Renal cortex interstitium (tissue), 11 donors: ENCODE data around the gene PRDM8. TPM values are rescaled to one million over a fixed set of nuclear protein-coding genes. Genes with fewer than 3 reads are reported as not detected.
"Not testable (repeated sequence)": the region's sequence is repeated elsewhere in the genome, so short reads cannot be mapped to it uniquely, and the experiment has no call there.

Experiments used
- DNase-seq, 11 donors: peaks; one replicate each; pipeline ENCODE4 v3.0.0-alpha.2; 2013; ENCODE audit warnings: low read depth in 9 of 11, low spot score in 4 of 11; ENCODE audit errors: extremely low read depth in 1 of 11
- polyA plus RNA-seq, 3 donors: library from polyadenylated mRNA; unstranded; fragments of 120-200 nt; gene quantifications; one replicate each; pipeline ENCODE4 v1.2.1, GENCODE V29; 2013; ENCODE audit not compliant: insufficient read length in 3 of 3

Gene PRDM8
- polyA plus RNA-seq, 3 donors: 1.7 to 2.6 (median 1.9) TPM

DNA sequence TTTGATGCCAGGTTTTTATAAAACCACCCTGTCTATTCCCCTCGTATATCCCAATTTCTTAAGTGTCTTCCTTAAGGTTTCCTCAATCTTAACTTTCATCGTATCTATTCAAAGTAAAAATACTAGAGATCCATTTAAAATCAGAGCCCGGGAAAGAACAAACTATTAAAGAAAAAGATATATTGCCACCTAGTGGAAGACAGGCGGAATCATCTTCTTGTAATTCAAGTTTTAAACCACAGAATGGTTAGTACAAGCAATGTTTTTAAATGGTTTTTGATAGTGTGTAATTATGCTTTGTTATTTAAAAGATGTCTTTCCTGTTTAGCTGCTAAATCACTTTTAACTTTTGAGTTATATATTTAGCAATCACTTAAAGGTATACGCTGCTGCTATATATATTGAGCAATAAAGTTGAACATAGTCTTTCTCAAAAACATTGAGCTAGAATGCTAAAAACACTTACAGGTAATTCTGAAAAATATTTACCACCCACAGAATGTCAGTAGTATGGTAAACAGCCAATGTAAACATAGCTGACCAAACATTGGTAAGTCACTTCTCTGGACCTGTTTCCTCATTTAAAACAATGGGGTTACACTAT lies 18.2 kb downstream of the PRDM8 start:
- no peak for DNase-seq

GRCh38 chr4:80216100-80216761 lies 18.9 kb downstream of the PRDM8 start:
- DNase-seq: no peak

DNA sequence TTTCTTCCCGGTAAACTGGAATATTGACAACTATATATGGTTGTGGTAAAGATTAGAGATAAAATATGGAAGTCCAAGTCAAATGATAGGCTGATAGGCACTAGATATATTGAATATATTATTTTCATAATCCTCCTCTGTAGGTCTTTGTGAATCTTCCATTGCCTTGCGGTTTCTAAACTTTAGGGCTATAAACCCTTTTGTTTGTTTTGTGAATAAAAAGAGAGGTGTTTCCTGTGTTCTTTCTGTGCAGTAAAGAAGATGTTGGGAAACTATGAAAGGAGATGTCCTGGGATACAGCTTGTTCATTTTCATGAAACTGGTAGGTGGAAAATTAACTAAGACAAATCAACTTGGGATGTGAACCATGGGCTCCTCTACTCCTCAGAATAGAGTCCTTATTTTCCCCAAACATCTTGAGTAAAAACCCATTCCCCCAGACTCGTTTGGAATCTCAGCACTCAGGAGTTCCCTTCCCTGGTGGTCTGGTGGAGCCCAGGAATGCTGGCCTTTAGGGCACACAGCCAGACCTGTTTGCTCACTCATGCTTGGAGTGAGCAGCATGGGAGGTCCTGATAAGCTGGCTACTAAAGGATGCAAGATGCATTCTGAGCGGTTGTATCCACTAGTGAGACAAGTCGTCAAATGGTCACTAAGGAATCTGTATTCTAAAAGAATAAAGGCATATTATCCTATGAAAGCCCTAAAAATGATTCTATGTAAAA lies 22.2 kb downstream of the PRDM8 start:
- DNase-seq: no peak

DNA sequence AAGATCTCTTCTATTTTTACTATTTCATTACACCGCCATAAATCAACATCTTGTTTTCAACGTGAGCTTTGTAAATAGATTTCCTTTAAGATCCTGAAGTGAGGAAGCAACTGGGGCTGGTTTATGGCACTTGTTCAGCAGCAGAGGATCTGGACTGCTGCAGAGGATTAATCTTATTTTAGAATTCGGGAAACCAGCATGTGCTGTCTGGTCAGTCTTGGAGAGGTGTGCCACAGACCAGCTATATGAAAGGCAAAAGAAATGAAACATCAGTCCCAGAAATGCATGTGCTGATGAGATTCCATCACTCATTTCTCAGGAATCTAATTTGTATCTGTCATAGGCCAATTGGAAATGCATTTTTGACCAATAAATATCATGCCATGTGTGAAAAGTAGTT lies 23.4 kb downstream of the PRDM8 start:
- DNase-seq: no peak

DNA sequence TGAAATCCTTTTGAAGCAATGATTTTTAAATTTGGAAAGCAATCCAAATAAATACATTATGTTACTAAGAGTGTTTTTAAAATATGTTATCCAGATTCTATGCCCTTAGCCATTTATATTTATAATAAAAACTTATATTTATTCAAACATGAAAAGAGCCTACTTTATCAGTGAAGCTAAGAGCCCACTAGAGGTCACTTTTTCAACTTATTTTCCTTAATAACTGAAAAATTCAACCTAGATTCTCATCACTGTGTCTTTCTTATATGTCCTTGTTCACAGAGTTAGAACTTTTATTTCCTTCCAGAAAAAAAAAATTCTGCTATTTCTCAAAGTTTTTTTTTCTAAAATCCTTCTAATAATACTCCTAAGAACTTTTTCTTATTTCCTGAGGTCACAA lies 23.9 kb downstream of the PRDM8 start:
- no peak for DNase-seq

GRCh38 chr4:80225595-80225994 lies 28.3 kb downstream of the PRDM8 start:
- no peak for DNase-seq

- DNase-seq: no peak
Measured at GRCh38 chr4:80226094-80226493, 28.8 kb downstream of the PRDM8 start.

DNA sequence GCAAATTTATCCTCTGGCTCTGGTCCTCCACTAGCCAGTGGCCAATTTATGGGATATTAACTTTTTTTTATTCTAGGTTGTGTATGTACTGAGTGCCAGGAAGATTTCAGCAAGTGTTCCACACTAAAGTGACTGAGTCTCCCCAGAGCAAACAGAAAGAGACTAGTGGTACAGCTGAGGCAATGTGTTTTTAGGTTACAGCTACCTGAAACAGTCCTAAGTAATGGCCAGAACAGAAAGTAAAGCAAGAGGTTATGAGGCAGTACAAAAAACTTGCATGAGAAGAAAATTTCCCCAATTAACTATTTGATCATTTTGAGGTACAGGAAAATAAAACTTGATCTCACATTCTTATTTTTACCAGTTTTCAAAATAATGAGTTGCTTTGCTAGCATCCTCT lies 31.2 kb downstream of the PRDM8 start:
- DNase-seq: no peak

GRCh38 chr4:80229128-80229527 lies 31.8 kb downstream of the PRDM8 start:
- DNase-seq: no peak

DNA sequence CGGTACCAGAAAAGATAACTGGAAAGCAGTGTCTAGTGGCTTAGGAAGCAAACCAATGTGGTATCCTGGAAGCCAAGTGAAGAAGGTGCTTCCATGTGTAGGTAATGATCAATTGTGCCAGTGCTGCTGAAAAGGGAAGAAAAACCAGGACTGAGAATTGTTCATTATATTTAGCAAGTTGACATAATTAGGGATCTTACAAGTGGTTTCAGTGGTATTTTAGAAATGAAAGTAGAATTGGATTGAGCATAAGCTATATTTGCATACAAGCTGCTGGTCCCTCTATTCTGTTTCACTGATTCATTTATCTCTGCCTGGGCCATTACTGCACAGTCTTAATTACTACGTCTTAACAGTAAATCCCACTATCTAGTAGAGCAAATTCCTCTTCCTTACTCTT lies 32.3 kb downstream of the PRDM8 start:
- no peak for DNase-seq

DNA sequence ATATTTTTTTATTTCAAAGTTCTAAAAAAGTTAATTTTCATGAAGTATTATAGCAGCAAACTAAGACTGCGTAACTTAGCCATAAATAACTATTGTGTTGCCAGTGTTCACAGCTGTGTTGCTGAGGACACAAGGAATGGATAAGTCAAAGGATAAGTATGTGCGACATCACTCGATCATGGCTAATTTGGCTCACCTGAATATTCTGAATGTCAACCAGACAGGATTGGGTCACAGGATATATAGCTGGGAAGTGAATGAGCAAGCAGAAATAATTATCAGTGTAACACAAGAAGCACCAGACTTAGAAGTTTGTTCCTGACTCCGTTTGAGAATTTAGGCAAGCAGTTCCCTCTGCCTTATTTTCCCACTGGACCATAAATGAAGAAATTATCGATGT lies 33.9 kb downstream of the PRDM8 start:
- no peak for DNase-seq

DNA sequence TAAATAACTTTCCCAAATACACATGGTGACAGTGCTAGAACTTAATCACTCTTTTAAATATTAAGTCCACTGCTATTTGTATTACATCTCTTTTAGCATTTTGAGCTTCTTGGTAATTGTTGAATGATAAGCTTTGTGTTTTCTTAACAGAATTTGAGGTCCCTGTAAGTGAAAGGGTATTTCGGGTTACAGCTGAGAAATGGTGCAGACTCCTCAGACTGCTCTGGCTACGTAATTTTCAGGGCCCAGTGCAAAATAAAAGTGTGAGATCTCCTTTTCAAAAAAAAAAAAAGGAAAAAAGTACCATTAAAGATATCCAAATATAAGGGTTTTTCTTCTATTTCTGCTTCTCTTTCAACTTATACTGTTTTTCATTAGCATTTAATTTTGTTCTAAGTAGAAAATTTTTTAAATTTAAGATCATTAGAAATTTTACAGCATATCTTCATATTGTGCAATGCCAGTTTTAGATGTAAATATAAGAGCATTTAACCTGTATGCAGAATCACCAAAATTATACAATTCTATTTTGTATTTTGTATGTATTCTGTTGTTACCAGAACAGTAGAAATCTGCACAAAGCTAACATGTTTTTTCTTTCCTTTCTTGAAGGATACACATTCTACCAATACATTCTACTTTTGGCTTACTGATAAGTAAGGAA lies 35.5 kb downstream of the PRDM8 start:
- DNase-seq: no peak

GRCh38 chr4:80233390-80233789 lies 36.1 kb downstream of the PRDM8 start:
- DNase-seq: no peak

DNA sequence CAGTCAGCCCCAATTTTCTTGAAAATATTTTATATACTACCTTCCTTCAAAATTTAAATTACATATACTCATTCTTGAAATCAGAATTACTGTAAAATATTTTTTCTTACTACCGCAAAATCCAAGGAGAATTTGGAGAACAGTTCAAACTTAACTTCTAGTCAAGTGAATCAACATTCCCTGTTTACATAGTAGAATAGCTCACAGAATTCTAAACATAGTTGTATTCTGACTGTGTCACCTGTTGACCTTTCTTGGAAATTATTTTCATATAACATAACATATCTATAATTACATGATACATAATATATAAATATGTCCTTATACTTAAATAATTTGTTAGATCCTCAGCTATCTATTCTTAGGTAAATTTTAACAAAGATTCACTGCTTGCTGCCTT lies 38.1 kb downstream of the PRDM8 start:
- DNase-seq: no peak

- DNase-seq: no peak
Measured at GRCh38 chr4:80237992-80238391, 40.7 kb downstream of the PRDM8 start.

GRCh38 chr4:80239480-80240150 lies 42.3 kb downstream of the PRDM8 start:
- DNase-seq: no peak

DNA sequence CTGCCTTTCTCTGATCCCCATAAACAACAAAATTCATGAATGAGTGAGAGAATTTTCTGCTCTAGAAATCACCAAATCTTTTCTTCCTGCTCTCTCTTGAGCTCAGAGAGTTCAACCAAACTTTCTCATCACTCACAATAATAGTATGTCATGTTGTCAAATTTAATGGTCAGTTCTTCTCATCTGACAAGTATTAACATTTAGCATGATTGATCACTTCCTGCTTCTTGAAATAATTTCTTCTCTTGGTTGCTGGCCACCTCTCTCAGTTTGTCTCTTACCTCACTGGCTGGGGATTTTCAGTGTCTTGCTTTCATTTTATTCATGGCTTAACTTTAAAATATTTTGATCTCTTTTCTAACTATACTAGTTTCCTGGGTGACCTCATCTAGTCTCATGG lies 43.7 kb downstream of the PRDM8 start:
- no peak for DNase-seq

- no peak for DNase-seq
Measured at GRCh38 chr4:80243274-80244018, 46.1 kb downstream of the PRDM8 start.

DNA sequence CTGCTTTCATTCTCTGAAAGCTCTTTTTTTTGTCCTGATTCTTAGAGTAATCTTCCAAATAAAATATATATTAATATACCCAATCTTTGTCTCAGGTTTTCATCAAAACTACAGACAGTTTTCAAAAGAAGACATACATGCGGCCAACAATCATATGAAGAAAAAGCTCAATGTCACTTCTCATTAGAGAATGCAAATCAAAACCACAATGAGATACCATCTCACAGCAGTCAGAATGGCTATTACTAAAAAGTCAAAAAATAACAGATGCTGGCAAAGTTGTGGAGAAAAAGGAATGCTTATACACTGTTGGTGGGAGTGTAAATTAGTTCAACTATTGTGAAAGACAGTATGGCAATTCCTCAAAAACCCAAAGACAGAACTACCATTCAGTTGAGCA lies 50.2 kb downstream of the PRDM8 start:
- not testable (repeated sequence) for DNase-seq
